SKM-1 (cell line): ENCODE results near the gene AMY1C.
"Not testable (repeated sequence)": the region's sequence is repeated elsewhere in the genome, so short reads cannot be mapped to it uniquely, and the experiment has no call there.

ENCODE experiments used
- DNase-seq: peaks from one replicate; lab custom pipeline; 2025; ENCODE audit not compliant: unreplicated experiment; lab: John Stamatoyannopoulos, UW

AMY1C gene

GRCh38 chr1:103749598-103749997 is at the start of gene AMY1C:
Gene AMY1C (plus strand): TSS chr1:103749898. CDS start chr1:103750470, 572 bp downstream.
- not testable (repeated sequence) for DNase-seq

- not testable (repeated sequence) for DNase-seq
These were observed 49.0 kb upstream of the AMY1C start for GRCh38 chr1:103700669-103701068.

- DNase-seq, result not testable (repeated sequence)
These were observed 48.4 kb upstream of the AMY1C start for GRCh38 chr1:103701256-103701655.

- not testable (repeated sequence) for DNase-seq
These were observed 42.0 kb upstream of the AMY1C start for GRCh38 chr1:103707670-103708069.

- not testable (repeated sequence) for DNase-seq
These were observed 39.3 kb upstream of the AMY1C start for GRCh38 chr1:103710381-103710780.

- DNase-seq, result not testable (repeated sequence)
These were observed 32.3 kb upstream of the AMY1C start for GRCh38 chr1:103717404-103717803.

GRCh38 chr1:103721473-103721872 is 28.2 kb upstream of the AMY1C start:
- DNase-seq, result not testable (repeated sequence)

- DNase-seq, result not testable (repeated sequence)
These were observed 14.4 kb upstream of the AMY1C start for GRCh38 chr1:103735334-103735733.

GRCh38 chr1:103738031-103738430 is 11.7 kb upstream of the AMY1C start:
- not testable (repeated sequence) for DNase-seq

- not testable (repeated sequence) for DNase-seq
These were observed 5.2 kb upstream of the AMY1C start for GRCh38 chr1:103744449-103744848.

- DNase-seq, result not testable (repeated sequence)
These were observed 4.7 kb upstream of the AMY1C start for GRCh38 chr1:103745040-103745439.

GRCh38 chr1:103748273-103748672 is 1.4 kb upstream of the AMY1C start:
- DNase-seq, result not testable (repeated sequence)

- DNase-seq, result no peak
These were observed 12.2 kb downstream of the AMY1C start for GRCh38 chr1:103761896-103762295.

GRCh38 chr1:103779932-103780331 is 30.2 kb downstream of the AMY1C start:
- DNase-seq, result no peak

GRCh38 chr1:103783944-103784377 is 34.3 kb downstream of the AMY1C start:
- no peak for DNase-seq

- no peak for DNase-seq
These were observed 38.7 kb downstream of the AMY1C start for GRCh38 chr1:103788377-103788776.

- DNase-seq, result no peak
These were observed 40.5 kb downstream of the AMY1C start for GRCh38 chr1:103790172-103790571.
